Fibroblast of lung (primary cell): ENCODE results near the gene HOXC10. TPM values are rescaled to one million over a fixed set of nuclear protein-coding genes. Genes with fewer than 3 reads are reported as not detected.
A peak's percentile ranks its signal among the peaks of the same experiment; 100 is the strongest.

ENCODE experiments used
- DNase-seq, 2 donors: peaks; one replicate each; pipeline versions ENCODE4 v3.0.0 to v3.0.0-alpha.2; 2010; ENCODE audit warnings: low read depth in 2 of 2
- H2AFZ ChIP-seq: 2 replicates; pipeline ENCODE4 v1.5.1; 2012; ENCODE audit warnings: low read length, control low read depth, inconsistent platforms
- H3K27ac ChIP-seq: 2 replicates; pipeline ENCODE4 v1.5.1; 2011; ENCODE audit warnings: low read length, control low read depth; ENCODE audit not compliant: insufficient read depth
- H3K27me3 ChIP-seq: 2 replicates; pipeline ENCODE4 v1.5.1; 2011; ENCODE audit warnings: mild to moderate bottlenecking, low read length; ENCODE audit not compliant: control insufficient read depth, insufficient read depth
- H3K36me3 ChIP-seq: 2 replicates; pipeline ENCODE4 v1.5.1; 2011; ENCODE audit warnings: low read length; ENCODE audit not compliant: control insufficient read depth, insufficient read depth
- H3K4me1 ChIP-seq: 2 replicates; pipeline ENCODE4 v1.5.1; 2011; ENCODE audit warnings: low read length; ENCODE audit not compliant: control insufficient read depth, insufficient read depth; ENCODE audit errors: extremely low read depth
- H3K4me2 ChIP-seq: 2 replicates; pipeline ENCODE4 v1.5.1; 2011; ENCODE audit warnings: low read length, control low read depth; ENCODE audit not compliant: insufficient read depth; ENCODE audit errors: extremely low read depth
- H3K4me3 ChIP-seq, 4 experiments: fragments of 200-600 bp in 1 of 4; sonication (generic) in 1 of 4; replicated peaks in 1 of 4; 2 replicates each; pipeline ENCODE4 v1.5.1; 2011 to 2016; ENCODE audit warnings: low read length in 4 of 4, low read depth in 3 of 4, mild to moderate bottlenecking in 3 of 4, control low read depth in 2 of 4, inconsistent platforms in 1 of 4, mixed read lengths in 1 of 4; ENCODE audit not compliant: insufficient read depth in 1 of 4; ENCODE audit errors: control extremely low read depth in 1 of 4
- H3K79me2 ChIP-seq: 2 replicates; pipeline ENCODE4 v1.5.1; 2012; ENCODE audit warnings: mild to moderate bottlenecking, low read length, inconsistent platforms; ENCODE audit not compliant: control insufficient read depth, insufficient read depth
- H3K9ac ChIP-seq: 2 replicates; pipeline ENCODE4 v1.5.1; 2011; ENCODE audit warnings: mild to moderate bottlenecking, low read length, control low read depth; ENCODE audit not compliant: insufficient read depth
- H3K9me3 ChIP-seq: 2 replicates; pipeline ENCODE4 v1.5.1; 2012; ENCODE audit warnings: low read depth, low read length; ENCODE audit not compliant: control insufficient read depth, insufficient read depth
- H4K20me1 ChIP-seq: 2 replicates; pipeline ENCODE4 v1.5.1; 2011; ENCODE audit warnings: low read length; ENCODE audit not compliant: control insufficient read depth, insufficient read depth; ENCODE audit errors: extremely low read depth
- EZH2 ChIP-seq: IDR thresholded peaks from 2 replicates; pipeline ENCODE4 v1.5.1; 2012; ENCODE audit warnings: low read length, control low read depth, mild to moderate bottlenecking; ENCODE audit errors: missing control alignments
- polyA plus RNA-seq, 2 donors: library from polyadenylated mRNA; depleted of rRNA in 1 of 2; stranded (reverse) in 1 of 2; unstranded in 1 of 2; fragments of >200 nt; gene quantifications; 2 replicates each; pipeline ENCODE4 v1.2.1, GENCODE V29; 2011 to 2012; ENCODE audit warnings: missing spikeins in 1 of 2
- total RNA-seq: library from RNA; depleted of rRNA; stranded (reverse); fragments of >200 nt; gene quantifications from 2 replicates; pipeline ENCODE4 v1.2.1, GENCODE V29; 2014
- TF ChIP-seq, protein P1 (sequence below), 2 donors: IDR thresholded peaks in 1 of 2; conservative IDR thresholded peaks in 1 of 2; 1 replicate in 1 of 2; 2 replicates in 1 of 2; pipeline ENCODE4 v1.5.1; 2011 to 2012; ENCODE audit warnings: low read length in 2 of 2, control low read depth in 1 of 2, inconsistent platforms in 1 of 2, low read depth in 1 of 2, mild to moderate bottlenecking in 1 of 2

HOXC10 gene
- total and polyA plus RNA-seq, 2 donors (not counting 1 experiment from before 2014, with no cell fraction given), result 0.06 TPM; not detected in 1

- Histone ChIP-seq H3K9ac (no peak overlapping the region), H3K9me3 (no peaks in the 10 kb centered on the region), H3K4me1 (no peaks in the 10 kb centered on the region), H3K4me3 (no peak overlapping the region), H2AFZ (no peak overlapping the region), H4K20me1 (no peaks in the 10 kb centered on the region), H3K27ac (no peak overlapping the region), H3K4me2 (no peak overlapping the region), H3K27me3 (peaks cover 94% of the 10 kb centered on the region), H3K36me3 (no peaks in the 10 kb centered on the region), H3K79me2 (no peaks in the 10 kb centered on the region)
- peak; percentile 57 for TF ChIP-seq EZH2
- TF ChIP-seq, protein P1, sequence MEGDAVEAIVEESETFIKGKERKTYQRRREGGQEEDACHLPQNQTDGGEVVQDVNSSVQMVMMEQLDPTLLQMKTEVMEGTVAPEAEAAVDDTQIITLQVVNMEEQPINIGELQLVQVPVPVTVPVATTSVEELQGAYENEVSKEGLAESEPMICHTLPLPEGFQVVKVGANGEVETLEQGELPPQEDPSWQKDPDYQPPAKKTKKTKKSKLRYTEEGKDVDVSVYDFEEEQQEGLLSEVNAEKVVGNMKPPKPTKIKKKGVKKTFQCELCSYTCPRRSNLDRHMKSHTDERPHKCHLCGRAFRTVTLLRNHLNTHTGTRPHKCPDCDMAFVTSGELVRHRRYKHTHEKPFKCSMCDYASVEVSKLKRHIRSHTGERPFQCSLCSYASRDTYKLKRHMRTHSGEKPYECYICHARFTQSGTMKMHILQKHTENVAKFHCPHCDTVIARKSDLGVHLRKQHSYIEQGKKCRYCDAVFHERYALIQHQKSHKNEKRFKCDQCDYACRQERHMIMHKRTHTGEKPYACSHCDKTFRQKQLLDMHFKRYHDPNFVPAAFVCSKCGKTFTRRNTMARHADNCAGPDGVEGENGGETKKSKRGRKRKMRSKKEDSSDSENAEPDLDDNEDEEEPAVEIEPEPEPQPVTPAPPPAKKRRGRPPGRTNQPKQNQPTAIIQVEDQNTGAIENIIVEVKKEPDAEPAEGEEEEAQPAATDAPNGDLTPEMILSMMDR (conservative IDR thresholded peaks at IDR 0.05 in 1 of 2, IDR thresholded peaks at IDR 0.05 in 1 of 2; ENCODE audit: low read depth in 1 of 2, low read length in 2 of 2), result no peak
- DNase-seq, result no peak
Observed at GRCh38 chr12:53963434-53964314, 21.3 kb upstream of the HOXC10 start.

- Histone ChIP-seq H2AFZ (no peak overlapping the region), H3K36me3 (no peaks in the 10 kb centered on the region), H3K27me3 (peaks cover 93% of the 10 kb centered on the region), H3K9ac (no peak overlapping the region), H3K79me2 (no peaks in the 10 kb centered on the region), H3K4me1 (no peaks in the 10 kb centered on the region), H3K27ac (no peak overlapping the region), H3K4me3 (no peak overlapping the region), H4K20me1 (no peaks in the 10 kb centered on the region), H3K4me2 (no peak overlapping the region), H3K9me3 (no peaks in the 10 kb centered on the region)
- DNase-seq, result no peak
- TF ChIP-seq, protein P1 (conservative IDR thresholded peaks at IDR 0.05 in 1 of 2, IDR thresholded peaks at IDR 0.05 in 1 of 2; ENCODE audit: low read depth in 1 of 2, low read length in 2 of 2), result no peak
- TF ChIP-seq EZH2, result peak; percentile 58
Observed at GRCh38 chr12:53964315-53964713, 20.6 kb upstream of the HOXC10 start.

DNA sequence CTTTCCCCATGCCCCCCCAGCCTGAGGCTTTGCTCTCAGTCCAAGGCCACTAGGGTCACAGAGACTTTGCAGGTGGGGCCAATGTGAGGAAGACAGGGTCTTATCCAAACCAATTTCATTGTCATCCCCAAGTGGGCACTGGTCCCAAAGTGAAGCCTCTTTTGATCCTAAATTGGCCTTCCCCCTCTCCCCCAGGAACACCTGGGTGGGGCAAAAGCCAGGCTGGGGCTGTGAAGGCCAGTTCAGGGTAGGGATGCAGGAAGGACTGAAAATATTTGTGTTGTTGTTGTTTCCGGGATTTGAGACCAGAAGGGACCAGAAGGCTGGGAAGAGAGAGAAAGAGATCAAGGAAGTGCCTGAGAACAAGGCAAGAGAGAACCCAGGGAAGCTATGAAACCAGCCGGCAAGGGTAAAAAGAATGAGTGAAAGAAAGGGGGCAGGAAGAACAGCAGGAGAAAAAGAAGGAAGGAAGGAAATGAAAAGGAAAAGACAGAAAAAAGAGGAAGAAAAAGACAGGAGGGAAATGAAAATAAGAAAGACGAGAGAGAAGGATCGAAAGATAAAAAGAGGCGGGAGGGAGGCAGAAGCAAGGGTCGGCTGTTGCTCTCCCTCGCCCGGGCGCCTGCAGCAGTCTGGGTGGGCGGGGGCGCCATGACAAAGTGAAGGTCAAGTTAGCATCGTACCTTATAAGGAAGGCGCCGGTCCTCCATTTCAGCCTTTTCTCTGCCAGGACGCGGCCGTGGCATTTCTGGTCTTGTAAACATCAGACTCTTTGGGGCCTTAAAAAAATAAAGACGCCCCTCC lies 19.5 kb upstream of the HOXC10 start:
- Histone ChIP-seq H3K27me3 (peaks cover 93% of the 10 kb centered on the region), H3K4me1 (no peaks in the 10 kb centered on the region), H3K36me3 (no peaks in the 10 kb centered on the region), H3K79me2 (no peaks in the 10 kb centered on the region), H3K4me2 (no peak overlapping the region), H3K9me3 (no peaks in the 10 kb centered on the region), H3K4me3 (no peak overlapping the region), H3K9ac (no peak overlapping the region), H3K27ac (no peak overlapping the region), H4K20me1 (no peaks in the 10 kb centered on the region), H2AFZ (no peak overlapping the region)
- TF ChIP-seq, protein P1 (conservative IDR thresholded peaks at IDR 0.05 in 1 of 2, IDR thresholded peaks at IDR 0.05 in 1 of 2; ENCODE audit: low read depth in 1 of 2, low read length in 2 of 2), result no peak
- no peak for TF ChIP-seq EZH2
- no peak for DNase-seq
